AG04450 (cell line): Measurements from ENCODE around the gene STK38. TPM values are rescaled to one million over a fixed set of nuclear protein-coding genes. Genes with fewer than 3 reads are reported as not detected.

ENCODE experiments used
- CTCF ChIA-PET: fragments of 300-600, 350-600 bp; formaldehyde crosslinking; extraction: SDS; loops from one replicate; lab custom pipeline; 2022; ENCODE audit warnings: antibody characterized with exemption, inconsistent platforms; lab: Charles Lee
- POLR2A ChIA-PET: fragments of 350-600 bp; formaldehyde crosslinking; extraction: SDS; loops from one replicate; lab custom pipeline; 2021; ENCODE audit warnings: antibody characterized with exemption, inconsistent platforms; lab: Yijun Ruan, JAX
- DNase-seq: peaks from one replicate; pipeline ENCODE4 v3.0.0-alpha.2; 2011; ENCODE audit warnings: low read depth, low spot score
- H3K27ac ChIP-seq: one replicate; pipeline ENCODE4 v1.5.1; 2012; ENCODE audit warnings: low read depth, low read length, control low read depth
- H3K27me3 ChIP-seq: one replicate; pipeline ENCODE4 v1.6.0; 2012; ENCODE audit warnings: low read length; ENCODE audit not compliant: control insufficient read depth, insufficient read depth
- H3K4me3 ChIP-seq: 2 replicates; pipeline ENCODE4 v1.5.1; 2011; ENCODE audit warnings: mild to moderate bottlenecking, low read depth, low read length, control low read depth
- H3K9me3 ChIP-seq: 2 replicates; pipeline ENCODE4 v1.5.1; 2012; ENCODE audit warnings: low read length; ENCODE audit not compliant: control insufficient read depth, insufficient read depth
- CTCF ChIP-seq: IDR thresholded peaks from 2 replicates; pipeline ENCODE4 v1.5.1; 2011; ENCODE audit warnings: low read depth, low read length, control low read depth, inconsistent platforms
- polyA plus RNA-seq: library from polyadenylated mRNA; depleted of rRNA; stranded (reverse); fragments of >200 nt; gene quantifications from 2 replicates; pipeline ENCODE4 v1.2.3, GENCODE V29; 2011

The STK38 gene
- polyA plus RNA-seq, 1 experiment: 34.9 TPM

- H3K27me3 ChIP-seq: no peaks in the 10 kb centered on the region
- no peak for TF ChIP-seq CTCF
- ChIA-PET POLR2A (no interaction called here), CTCF (no interaction called here)
- H3K4me3 ChIP-seq: no peak overlapping the region
- DNase-seq: no peak
- no peaks in the 10 kb centered on the region for H3K9me3 ChIP-seq
- no peak overlapping the region for H3K27ac ChIP-seq
Measured at GRCh38 chr6:36469946-36470345, 77.3 kb downstream of the STK38 start.

- POLR2A ChIA-PET: no interaction called here
- CTCF ChIA-PET: no interaction called here
- Histone ChIP-seq H3K4me3 (no peak overlapping the region), H3K27ac (no peak overlapping the region), H3K9me3 (no peaks in the 10 kb centered on the region), H3K27me3 (no peaks in the 10 kb centered on the region)
- DNase-seq: no peak
- TF ChIP-seq CTCF: no peak
Measured at GRCh38 chr6:36469148-36469661, 78.1 kb downstream of the STK38 start.

GRCh38 chr6:36467625-36468024 is 79.7 kb downstream of the STK38 start:
- Histone ChIP-seq H3K27me3 (no peaks in the 10 kb centered on the region), H3K4me3 (no peak overlapping the region), H3K9me3 (no peaks in the 10 kb centered on the region), H3K27ac (no peak overlapping the region)
- ChIA-PET POLR2A (interaction anchor here (0.9 kb wide), 1 partner anchor 8 kb away, joined by 3 read pairs; no protein-coding TSS in a partner anchor), CTCF (no interaction called here)
- DNase-seq: no peak
- no peak for TF ChIP-seq CTCF

- H3K4me3 ChIP-seq: no peak overlapping the region
- ChIA-PET POLR2A (interaction anchor here (0.6 kb wide), 1 partner anchor 131 kb away, joined by 3 read pairs; no protein-coding TSS in a partner anchor), CTCF (no interaction called here)
- H3K9me3 ChIP-seq: no peaks in the 10 kb centered on the region
- DNase-seq: no peak
- TF ChIP-seq CTCF: no peak
- no peak overlapping the region for H3K27ac ChIP-seq
- no peaks in the 10 kb centered on the region for H3K27me3 ChIP-seq
Measured at GRCh38 chr6:36464233-36464632, 83.0 kb downstream of the STK38 start.

GRCh38 chr6:36463676-36464075 is 83.6 kb downstream of the STK38 start:
- Histone ChIP-seq H3K27ac (no peak overlapping the region), H3K27me3 (no peaks in the 10 kb centered on the region), H3K4me3 (no peak overlapping the region), H3K9me3 (no peaks in the 10 kb centered on the region)
- POLR2A ChIA-PET: no interaction called here
- CTCF ChIA-PET: no interaction called here
- no peak for DNase-seq
- TF ChIP-seq CTCF: no peak
